ENCODE data around the gene SLC6A4.

SLC6A4 gene

DNA sequence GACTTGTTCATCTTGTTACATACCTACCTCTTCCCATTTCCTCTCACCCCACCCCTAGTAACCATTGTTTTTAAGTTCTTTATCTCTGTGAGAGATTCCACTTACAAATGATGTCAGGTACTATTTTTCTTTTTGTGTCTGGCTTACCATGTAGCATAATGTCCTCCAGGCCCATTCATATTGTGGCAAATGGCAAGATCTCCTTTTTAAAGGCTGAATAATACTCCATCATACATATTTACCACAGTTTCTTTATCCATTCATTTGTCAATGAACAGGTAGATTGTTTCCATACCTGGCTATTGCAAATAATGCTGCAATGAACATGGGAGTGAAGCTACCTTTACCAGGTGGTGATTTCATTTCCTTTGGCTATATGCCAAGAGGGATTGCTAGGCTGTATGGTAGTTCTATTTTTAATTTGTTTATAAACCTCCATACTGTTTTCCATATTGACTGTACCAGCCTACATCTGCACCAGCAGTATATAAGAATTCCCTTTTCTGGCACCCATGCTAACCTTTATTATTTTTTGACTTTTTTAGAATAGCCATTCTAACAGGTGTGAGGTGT, 65.0 kb downstream of the SLC6A4 start:
- Histone ChIP-seq H3F3A (ENCODE audit: insufficient read depth, low read length) (peaks cover 34% of the 10 kb centered on the region), H3K36me3 (replicated peaks; ENCODE audit: insufficient read depth, low read length) (no peaks in the 10 kb centered on the region), H3K4me2 (ENCODE audit: low read depth, low read length) (peak overlapping the region; percentile 39), H3K9ac (ENCODE audit: low read length) (no peak overlapping the region), H3K79me2 (ENCODE audit: low read length) (peaks cover 14% of the 10 kb centered on the region; the same call in 1 of the 2 replicates), H3K27ac (ENCODE audit: low read length) (peak overlapping the region; percentile 53; the same call in 1 of the 2 replicates), H3K4me3 (ENCODE audit: low read length) (no peak overlapping the region), H3K9me3 (replicated peaks; ENCODE audit: insufficient read depth, low read length) (no peaks in the 10 kb centered on the region), H4K20me1 (ENCODE audit: insufficient read depth, low read length) (no peaks in the 10 kb centered on the region), H3K27me3 (replicated peaks; ENCODE audit: insufficient read depth, low read length) (no peaks in the 10 kb centered on the region), H2AFZ (ENCODE audit: low read length) (no peak overlapping the region), H3K9me2 (replicated peaks; ENCODE audit: insufficient read depth, low read length) (no peaks in the 10 kb centered on the region), H3K4me1 (ENCODE audit: low read length) (peaks cover 68% of the 10 kb centered on the region)
- peak; percentile 38 for DNase-seq
- TF ChIP-seq, protein P1, sequence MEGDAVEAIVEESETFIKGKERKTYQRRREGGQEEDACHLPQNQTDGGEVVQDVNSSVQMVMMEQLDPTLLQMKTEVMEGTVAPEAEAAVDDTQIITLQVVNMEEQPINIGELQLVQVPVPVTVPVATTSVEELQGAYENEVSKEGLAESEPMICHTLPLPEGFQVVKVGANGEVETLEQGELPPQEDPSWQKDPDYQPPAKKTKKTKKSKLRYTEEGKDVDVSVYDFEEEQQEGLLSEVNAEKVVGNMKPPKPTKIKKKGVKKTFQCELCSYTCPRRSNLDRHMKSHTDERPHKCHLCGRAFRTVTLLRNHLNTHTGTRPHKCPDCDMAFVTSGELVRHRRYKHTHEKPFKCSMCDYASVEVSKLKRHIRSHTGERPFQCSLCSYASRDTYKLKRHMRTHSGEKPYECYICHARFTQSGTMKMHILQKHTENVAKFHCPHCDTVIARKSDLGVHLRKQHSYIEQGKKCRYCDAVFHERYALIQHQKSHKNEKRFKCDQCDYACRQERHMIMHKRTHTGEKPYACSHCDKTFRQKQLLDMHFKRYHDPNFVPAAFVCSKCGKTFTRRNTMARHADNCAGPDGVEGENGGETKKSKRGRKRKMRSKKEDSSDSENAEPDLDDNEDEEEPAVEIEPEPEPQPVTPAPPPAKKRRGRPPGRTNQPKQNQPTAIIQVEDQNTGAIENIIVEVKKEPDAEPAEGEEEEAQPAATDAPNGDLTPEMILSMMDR (IDR thresholded peaks at IDR 0.05; ENCODE audit: low read length): no peak
- TF ChIP-seq EZH2 (optimal IDR thresholded peaks at IDR 0.05; ENCODE audit: low read depth, low read length) (no peak), EZH2phosphoT487 (IDR thresholded peaks at IDR 0.05; ENCODE audit: low read length) (no peak)

DNA sequence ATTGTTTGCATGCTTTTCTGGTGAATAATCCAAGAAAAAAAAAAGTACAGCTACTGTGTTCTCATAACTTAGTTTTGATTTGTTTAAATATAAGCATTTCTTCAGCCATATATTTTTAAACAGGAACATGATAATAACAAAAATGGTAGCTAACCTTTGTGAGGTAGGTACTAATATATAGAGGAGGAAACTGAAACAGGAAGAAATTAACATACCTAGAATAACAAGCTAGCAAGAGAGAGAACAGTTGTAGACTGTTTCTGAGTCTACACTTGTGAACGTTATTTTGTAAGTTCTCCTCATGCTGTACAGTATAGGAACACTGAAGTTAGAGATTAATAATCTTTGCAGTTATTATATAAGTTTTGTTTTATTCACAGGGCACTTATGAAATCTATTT, 69.5 kb downstream of the SLC6A4 start:
- TF ChIP-seq, protein P1 (IDR thresholded peaks at IDR 0.05; ENCODE audit: low read length): no peak
- no peak for TF ChIP-seq EZH2phosphoT487 (IDR thresholded peaks at IDR 0.05; ENCODE audit: low read length)
- TF ChIP-seq EZH2 (optimal IDR thresholded peaks at IDR 0.05; ENCODE audit: low read depth, low read length): no peak
- Histone ChIP-seq H3K27ac (ENCODE audit: low read length) (peak overlapping the region; percentile 36; the same call in 1 of the 2 replicates), H3K9me2 (replicated peaks; ENCODE audit: insufficient read depth, low read length) (no peaks in the 10 kb centered on the region), H3K36me3 (replicated peaks; ENCODE audit: insufficient read depth, low read length) (no peaks in the 10 kb centered on the region), H3K4me3 (ENCODE audit: low read length) (peak overlapping the region; percentile 15; the same call in 1 of the 2 replicates), H3K9ac (ENCODE audit: low read length) (no peak overlapping the region; the same call in 1 of the 2 replicates), H4K20me1 (ENCODE audit: insufficient read depth, low read length) (no peaks in the 10 kb centered on the region), H2AFZ (ENCODE audit: low read length) (no peak overlapping the region), H3K4me1 (ENCODE audit: low read length) (peaks cover 34% of the 10 kb centered on the region), H3K4me2 (ENCODE audit: low read depth, low read length) (peak overlapping the region; percentile 61), H3K9me3 (replicated peaks; ENCODE audit: insufficient read depth, low read length) (no peaks in the 10 kb centered on the region), H3K27me3 (replicated peaks; ENCODE audit: insufficient read depth, low read length) (no peaks in the 10 kb centered on the region), H3K79me2 (ENCODE audit: low read length) (peaks cover 13% of the 10 kb centered on the region), H3F3A (ENCODE audit: insufficient read depth, low read length) (peaks cover 21% of the 10 kb centered on the region)
- DNase-seq: peak; percentile 30

DNA sequence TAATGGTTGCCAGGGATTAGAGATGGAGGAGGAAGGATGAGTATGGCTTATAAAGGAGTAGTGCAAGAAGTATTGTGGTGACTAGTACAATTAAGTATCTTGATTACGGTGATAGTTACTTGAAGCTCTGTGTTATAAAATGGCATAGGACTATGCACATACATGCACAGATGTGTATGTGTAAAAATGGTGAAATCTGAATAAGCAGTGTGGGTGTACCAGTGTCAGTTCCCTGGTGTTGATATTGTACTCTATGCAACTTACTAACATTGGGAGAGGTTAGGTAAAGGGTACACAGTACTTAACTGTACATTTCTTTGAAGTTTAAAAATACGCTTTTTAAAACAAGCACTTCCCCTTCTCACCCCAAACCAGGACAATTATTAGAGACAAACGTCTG, 70.3 kb downstream of the SLC6A4 start:
- no peaks in the 10 kb centered on the region for H3K9me2 ChIP-seq (replicated peaks; ENCODE audit: insufficient read depth, low read length)
- no peak overlapping the region for H3K4me2 ChIP-seq (ENCODE audit: low read depth, low read length)
- no peak overlapping the region for H3K9ac ChIP-seq (ENCODE audit: low read length)
- H3K79me2 ChIP-seq (ENCODE audit: low read length): peaks cover 17% of the 10 kb centered on the region
- no peak for DNase-seq
- TF ChIP-seq EZH2phosphoT487 (IDR thresholded peaks at IDR 0.05; ENCODE audit: low read length) (no peak), EZH2 (optimal IDR thresholded peaks at IDR 0.05; ENCODE audit: low read depth, low read length) (no peak)
- TF ChIP-seq, protein P1 (IDR thresholded peaks at IDR 0.05; ENCODE audit: low read length): no peak
- no peak overlapping the region for H2AFZ ChIP-seq (ENCODE audit: low read length)
- H3F3A ChIP-seq (ENCODE audit: insufficient read depth, low read length): peaks cover 13% of the 10 kb centered on the region
- no peaks in the 10 kb centered on the region for H3K36me3 ChIP-seq (replicated peaks; ENCODE audit: insufficient read depth, low read length)
- peaks cover 26% of the 10 kb centered on the region for H3K4me1 ChIP-seq (ENCODE audit: low read length)
- no peak overlapping the region for H3K27ac ChIP-seq (ENCODE audit: low read length)
- no peak overlapping the region for H3K4me3 ChIP-seq (ENCODE audit: low read length)
- no peaks in the 10 kb centered on the region for H3K9me3 ChIP-seq (replicated peaks; ENCODE audit: insufficient read depth, low read length)
- no peaks in the 10 kb centered on the region for H3K27me3 ChIP-seq (replicated peaks; ENCODE audit: insufficient read depth, low read length)
- H4K20me1 ChIP-seq (ENCODE audit: insufficient read depth, low read length): no peaks in the 10 kb centered on the region

Data from MM.1S (cell line).